ENCODE results near the gene MSRB3. TPM values are rescaled to one million over a fixed set of nuclear protein-coding genes. Genes with fewer than 3 reads are reported as not detected.

Gene MSRB3
- total RNA-seq, 4 donors from 2014 or later = 2.7 to 54.6 (median 11.1) TPM

DNA sequence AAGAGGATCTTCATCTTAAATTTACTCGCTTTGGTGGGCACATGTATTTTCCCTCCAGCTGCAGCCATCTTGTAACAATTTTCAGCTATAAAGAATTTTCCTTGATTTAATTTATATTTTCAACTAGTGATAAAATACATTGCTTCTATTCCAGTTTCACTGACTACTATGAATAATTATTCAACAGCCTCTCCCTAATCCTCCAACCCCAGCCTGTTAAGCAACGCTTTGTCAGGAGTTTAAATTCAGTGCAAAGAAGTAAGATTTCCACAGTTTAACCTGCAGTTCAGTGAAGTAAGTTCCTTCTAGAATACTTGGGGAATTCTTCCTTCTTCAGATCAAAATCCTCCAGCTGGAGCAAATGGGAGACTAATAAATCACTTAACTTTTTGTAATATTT, 180.2 kb downstream of the MSRB3 start:
- intact Hi-C loops (cut with DNase I) = no loop called here
- no peak for DNase-seq
- WGBS, 2 donors = 83 to 96% methylated on average over 2 of the region's 2 CpGs
- no peaks in the 10 kb centered on the region for H3K27me3 ChIP-seq
- peaks cover 0 to 5% (median 0%) of the 10 kb centered on the region in 3 donors for H3K36me3 ChIP-seq
- no peak overlapping the region for H3K27ac ChIP-seq
- no peaks in the 10 kb centered on the region for H3K4me1 ChIP-seq
- TF ChIP-seq, protein P1, sequence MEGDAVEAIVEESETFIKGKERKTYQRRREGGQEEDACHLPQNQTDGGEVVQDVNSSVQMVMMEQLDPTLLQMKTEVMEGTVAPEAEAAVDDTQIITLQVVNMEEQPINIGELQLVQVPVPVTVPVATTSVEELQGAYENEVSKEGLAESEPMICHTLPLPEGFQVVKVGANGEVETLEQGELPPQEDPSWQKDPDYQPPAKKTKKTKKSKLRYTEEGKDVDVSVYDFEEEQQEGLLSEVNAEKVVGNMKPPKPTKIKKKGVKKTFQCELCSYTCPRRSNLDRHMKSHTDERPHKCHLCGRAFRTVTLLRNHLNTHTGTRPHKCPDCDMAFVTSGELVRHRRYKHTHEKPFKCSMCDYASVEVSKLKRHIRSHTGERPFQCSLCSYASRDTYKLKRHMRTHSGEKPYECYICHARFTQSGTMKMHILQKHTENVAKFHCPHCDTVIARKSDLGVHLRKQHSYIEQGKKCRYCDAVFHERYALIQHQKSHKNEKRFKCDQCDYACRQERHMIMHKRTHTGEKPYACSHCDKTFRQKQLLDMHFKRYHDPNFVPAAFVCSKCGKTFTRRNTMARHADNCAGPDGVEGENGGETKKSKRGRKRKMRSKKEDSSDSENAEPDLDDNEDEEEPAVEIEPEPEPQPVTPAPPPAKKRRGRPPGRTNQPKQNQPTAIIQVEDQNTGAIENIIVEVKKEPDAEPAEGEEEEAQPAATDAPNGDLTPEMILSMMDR (IDR thresholded peaks at IDR 0.05) = no peak
- no peak for TF ChIP-seq POLR2A (IDR thresholded peaks at IDR 0.05)
- H3K4me3 ChIP-seq = no peak overlapping the region
- H3K9me3 ChIP-seq = no peaks in the 10 kb centered on the region

DNA sequence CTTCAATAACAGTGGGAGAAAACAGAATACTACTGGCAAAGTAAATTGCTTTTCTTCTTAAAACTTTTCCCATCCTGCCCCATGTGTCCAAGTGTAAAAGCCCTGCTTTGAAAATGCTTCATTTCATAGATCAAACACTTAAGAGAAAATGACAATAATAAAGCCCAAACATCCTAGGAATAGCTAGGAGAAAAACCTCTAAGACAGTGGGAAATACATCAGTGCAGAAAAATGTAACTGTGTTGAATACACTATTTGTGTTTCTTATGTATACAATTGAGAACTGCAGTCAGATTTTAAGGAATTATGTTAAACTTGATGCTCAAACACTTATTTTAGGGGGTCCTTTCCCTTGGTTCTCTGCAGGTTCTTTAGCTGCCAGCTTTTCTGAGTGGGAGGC, 181.1 kb downstream of the MSRB3 start:
- intact Hi-C loops (cut with DNase I) = no loop called here
- DNase-seq = no peak
- Histone ChIP-seq H3K36me3 (peaks cover 0 to 11% (median 0%) of the 10 kb centered on the region in 3 donors), H3K27ac (no peak overlapping the region), H3K9me3 (no peaks in the 10 kb centered on the region), H3K27me3 (no peaks in the 10 kb centered on the region), H3K4me1 (no peaks in the 10 kb centered on the region), H3K4me3 (no peak overlapping the region)
- TF ChIP-seq, protein P1 (IDR thresholded peaks at IDR 0.05) = no peak
- no peak for TF ChIP-seq POLR2A (IDR thresholded peaks at IDR 0.05)

DNA sequence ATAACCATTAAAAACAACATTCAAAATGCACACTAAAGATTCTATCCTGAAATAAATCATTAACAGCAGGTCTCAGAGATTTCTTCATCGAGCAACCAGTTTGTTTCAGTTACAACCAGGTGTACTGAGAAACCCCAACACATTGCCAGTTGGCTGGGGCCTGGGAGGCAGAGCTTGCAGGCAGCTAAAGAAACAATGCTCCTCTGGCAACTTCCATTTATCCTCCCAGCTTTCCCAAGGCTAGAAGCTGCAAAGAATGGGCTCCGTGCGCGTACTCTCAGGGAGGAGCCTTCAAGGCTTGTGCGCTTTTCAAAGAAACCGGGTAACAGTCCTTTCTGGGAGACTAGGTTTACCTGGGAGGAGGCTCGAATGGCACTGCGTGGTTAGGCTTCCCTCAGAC, 181.6 kb downstream of the MSRB3 start:
- 68 to 79% methylated on average over 3 to 8 of the region's 8 CpGs for WGBS, 2 donors
- DNase-seq = no peak

DNA sequence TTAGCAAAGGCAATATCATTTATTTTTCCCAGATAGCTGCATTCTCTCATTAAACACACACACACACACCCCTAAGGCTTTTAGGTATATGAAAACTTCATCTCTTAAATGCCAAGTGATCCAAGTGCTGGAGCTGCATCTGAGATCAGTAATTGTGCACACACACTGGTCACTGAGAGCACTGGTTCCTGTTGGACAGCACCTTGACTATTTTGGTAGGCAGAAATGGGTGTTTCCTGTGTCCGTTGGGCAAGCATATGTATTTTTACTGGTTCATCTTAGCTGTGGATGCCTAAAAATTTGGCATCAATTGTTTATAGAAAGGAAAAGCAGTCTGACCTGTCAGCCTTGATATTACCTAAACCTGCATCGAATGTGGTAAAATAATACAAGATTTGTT, 182.5 kb downstream of the MSRB3 start:
- 57 to 67% methylated on average over 2 of the region's 2 CpGs for WGBS, 2 donors
- no peaks in the 10 kb centered on the region for H3K4me1 ChIP-seq
- DNase-seq = no peak
- intact Hi-C loops (cut with DNase I) = no loop called here
- no peak overlapping the region for H3K27ac ChIP-seq
- peaks cover 0 to 11% (median 0%) of the 10 kb centered on the region in 3 donors for H3K36me3 ChIP-seq
- H3K9me3 ChIP-seq = no peaks in the 10 kb centered on the region
- H3K27me3 ChIP-seq = no peaks in the 10 kb centered on the region
- TF ChIP-seq POLR2A (IDR thresholded peaks at IDR 0.05) = no peak
- TF ChIP-seq, protein P1 (IDR thresholded peaks at IDR 0.05) = no peak
- H3K4me3 ChIP-seq = no peak overlapping the region

More for the DNA sequence above, 181.6 kb downstream of the MSRB3 start:
- no peaks in the 10 kb centered on the region for H3K27me3 ChIP-seq
- TF ChIP-seq POLR2A (IDR thresholded peaks at IDR 0.05) = no peak
- TF ChIP-seq, protein P1 (IDR thresholded peaks at IDR 0.05) = no peak
- peaks cover 0 to 11% (median 0%) of the 10 kb centered on the region in 3 donors for H3K36me3 ChIP-seq
- intact Hi-C loops (cut with DNase I) = no loop called here
- H3K27ac ChIP-seq = no peak overlapping the region
- no peaks in the 10 kb centered on the region for H3K9me3 ChIP-seq
- no peaks in the 10 kb centered on the region for H3K4me1 ChIP-seq
- H3K4me3 ChIP-seq = no peak overlapping the region

DNA sequence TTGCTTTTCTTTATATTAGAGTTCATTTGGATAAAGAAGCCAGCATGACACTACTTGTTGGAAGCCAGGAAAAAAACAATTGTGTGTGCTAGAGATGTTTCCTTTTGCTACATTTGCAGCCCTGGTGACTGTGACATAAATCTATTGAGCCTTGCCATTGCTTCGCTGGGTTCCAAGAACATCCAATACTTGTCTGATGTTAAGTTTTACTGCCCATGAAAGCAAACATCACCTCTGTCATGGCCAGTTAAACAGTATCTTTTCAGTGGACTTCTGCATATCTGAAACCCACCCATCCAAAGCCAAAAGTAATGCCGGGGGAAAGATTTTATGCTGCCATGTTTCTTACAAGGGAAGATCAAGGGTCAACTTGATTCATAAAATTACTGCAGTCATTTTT, 184.0 kb downstream of the MSRB3 start:
- intact Hi-C loops (cut with DNase I) = no loop called here
- H3K27ac ChIP-seq = no peak overlapping the region
- TF ChIP-seq, protein P1 (IDR thresholded peaks at IDR 0.05) = no peak
- TF ChIP-seq POLR2A (IDR thresholded peaks at IDR 0.05) = no peak
- peaks cover 0 to 11% (median 0%) of the 10 kb centered on the region in 3 donors for H3K36me3 ChIP-seq
- 95 to 97% methylated on average over 2 of the region's 2 CpGs for WGBS, 2 donors
- no peaks in the 10 kb centered on the region for H3K9me3 ChIP-seq
- no peak for DNase-seq
- H3K4me3 ChIP-seq = no peak overlapping the region
- no peaks in the 10 kb centered on the region for H3K27me3 ChIP-seq
- no peaks in the 10 kb centered on the region for H3K4me1 ChIP-seq

Measured in esophagus squamous epithelium (tissue), 5 donors.